Measurements from ENCODE around the gene NUBPL.
"Not testable (repeated sequence)": the region's sequence is repeated elsewhere in the genome, so short reads cannot be mapped to it uniquely, and the experiment has no call there.

Gene NUBPL

GRCh38 chr14:31884776-31885379 lies 323.7 kb downstream of the NUBPL start:
- H3K4me3 ChIP-seq (ENCODE audit: low read depth, low read length) = no peak overlapping the region
- no peak for TF ChIP-seq CTCF (IDR thresholded peaks at IDR 0.05; ENCODE audit: low read depth, low read length)
- in situ Hi-C loops (cut with HindIII; ENCODE audit: low sequenced_read_pairs) = no loop called here
- peak; percentile 45 for DNase-seq (ENCODE audit: low read depth, low spot score)

GRCh38 chr14:31886156-31886835 lies 325.1 kb downstream of the NUBPL start:
- peak; percentile 49 for DNase-seq (ENCODE audit: low read depth, low spot score)
- TF ChIP-seq CTCF (IDR thresholded peaks at IDR 0.05; ENCODE audit: low read depth, low read length) = no peak
- H3K4me3 ChIP-seq (ENCODE audit: low read depth, low read length) = no peak overlapping the region
- in situ Hi-C loops (cut with HindIII; ENCODE audit: low sequenced_read_pairs) = no loop called here

GRCh38 chr14:31887929-31888580 lies 326.9 kb downstream of the NUBPL start:
- no peak for DNase-seq (ENCODE audit: low read depth, low spot score)
- in situ Hi-C loops (cut with HindIII; ENCODE audit: low sequenced_read_pairs) = no loop called here
- no peak for TF ChIP-seq CTCF (IDR thresholded peaks at IDR 0.05; ENCODE audit: low read depth, low read length)
- H3K4me3 ChIP-seq (ENCODE audit: low read depth, low read length) = no peak overlapping the region

GRCh38 chr14:31889297-31889696 lies 328.1 kb downstream of the NUBPL start:
- DNase-seq (ENCODE audit: low read depth, low spot score) = no peak
- H3K4me3 ChIP-seq (ENCODE audit: low read depth, low read length) = no peak overlapping the region
- no peak for TF ChIP-seq CTCF (IDR thresholded peaks at IDR 0.05; ENCODE audit: low read depth, low read length)
- in situ Hi-C loops (cut with HindIII; ENCODE audit: low sequenced_read_pairs) = no loop called here

- H3K4me3 ChIP-seq (ENCODE audit: low read depth, low read length); in situ Hi-C loops (cut with HindIII; ENCODE audit: low sequenced_read_pairs); DNase-seq (ENCODE audit: low read depth, low spot score): not testable (repeated sequence)
Measured at GRCh38 chr14:31890202-31890601, 329.0 kb downstream of the NUBPL start.

GRCh38 chr14:31893221-31893757 lies 332.1 kb downstream of the NUBPL start:
- no peak for DNase-seq (ENCODE audit: low read depth, low spot score)
- no peak overlapping the region for H3K4me3 ChIP-seq (ENCODE audit: low read depth, low read length)
- in situ Hi-C loops (cut with HindIII; ENCODE audit: low sequenced_read_pairs) = no loop called here
- TF ChIP-seq CTCF (IDR thresholded peaks at IDR 0.05; ENCODE audit: low read depth, low read length) = no peak

GRCh38 chr14:31894351-31894750 lies 333.1 kb downstream of the NUBPL start:
- no peak for DNase-seq (ENCODE audit: low read depth, low spot score)
- no peak overlapping the region for H3K4me3 ChIP-seq (ENCODE audit: low read depth, low read length)
- no peak for TF ChIP-seq CTCF (IDR thresholded peaks at IDR 0.05; ENCODE audit: low read depth, low read length)
- in situ Hi-C loops (cut with HindIII; ENCODE audit: low sequenced_read_pairs) = no loop called here

All from astrocyte of the spinal cord (primary cell).